Measurements from ENCODE around the gene LIN37. TPM values are rescaled to one million over a fixed set of nuclear protein-coding genes. Genes with fewer than 3 reads are reported as not detected.
A peak's percentile ranks its signal among the peaks of the same experiment; 100 is the strongest.

LIN37 gene
- total RNA-seq, 1 donor, result 9.0 TPM

GRCh38 chr19:35719402-35720162 is 28.8 kb upstream of the LIN37 start:
- H3K4me3 ChIP-seq (ENCODE audit: insufficient read depth, low read length), result peak overlapping the region; percentile 90
- H2AFZ ChIP-seq (ENCODE audit: low read length), result no peak overlapping the region
- peak overlapping the region; percentile 84 for H3K4me2 ChIP-seq (ENCODE audit: insufficient read depth, low read length)
- H4K20me1 ChIP-seq (ENCODE audit: insufficient read depth, low read length), result peaks cover 25% of the 10 kb centered on the region
- H3K79me2 ChIP-seq (ENCODE audit: insufficient read depth, low read length), result peaks cover 50% of the 10 kb centered on the region
- DNase-seq (ENCODE audit: insufficient read length, low spot score, missing footprints), result peak; percentile 85
- no peaks in the 10 kb centered on the region for H3K9me3 ChIP-seq (ENCODE audit: low read depth, low read length)
- no peak for TF ChIP-seq CTCF (IDR thresholded peaks at IDR 0.05; ENCODE audit: extremely low read depth, low read depth, low read length)
- H3K4me1 ChIP-seq (ENCODE audit: insufficient read depth, low read length), result peaks cover 17% of the 10 kb centered on the region
- no peak overlapping the region for H3K27ac ChIP-seq (ENCODE audit: low read depth, low read length)
- H3K27me3 ChIP-seq (ENCODE audit: insufficient read depth, low read length), result no peaks in the 10 kb centered on the region
- peaks cover 37% of the 10 kb centered on the region for H3K36me3 ChIP-seq (ENCODE audit: insufficient read depth, low read length)

- Histone ChIP-seq H3K36me3 (ENCODE audit: insufficient read depth, low read length) (peaks cover 43% of the 10 kb centered on the region), H3K4me1 (ENCODE audit: insufficient read depth, low read length) (peaks cover 17% of the 10 kb centered on the region), H4K20me1 (ENCODE audit: insufficient read depth, low read length) (peaks cover 25% of the 10 kb centered on the region), H3K79me2 (ENCODE audit: insufficient read depth, low read length) (peaks cover 50% of the 10 kb centered on the region), H3K4me2 (ENCODE audit: insufficient read depth, low read length) (no peak overlapping the region), H2AFZ (ENCODE audit: low read length) (no peak overlapping the region), H3K27ac (ENCODE audit: low read depth, low read length) (no peak overlapping the region), H3K9me3 (ENCODE audit: low read depth, low read length) (no peaks in the 10 kb centered on the region), H3K27me3 (ENCODE audit: insufficient read depth, low read length) (no peaks in the 10 kb centered on the region), H3K4me3 (ENCODE audit: insufficient read depth, low read length) (no peak overlapping the region)
- DNase-seq (ENCODE audit: insufficient read length, low spot score, missing footprints), result peak; percentile 72
- no peak for TF ChIP-seq CTCF (IDR thresholded peaks at IDR 0.05; ENCODE audit: extremely low read depth, low read depth, low read length)
Observed at GRCh38 chr19:35720163-35720524, 28.2 kb upstream of the LIN37 start.

GRCh38 chr19:35720648-35721047 is 27.7 kb upstream of the LIN37 start:
- Histone ChIP-seq H3K36me3 (ENCODE audit: insufficient read depth, low read length) (peaks cover 48% of the 10 kb centered on the region), H3K4me2 (ENCODE audit: insufficient read depth, low read length) (no peak overlapping the region), H3K4me3 (ENCODE audit: insufficient read depth, low read length) (no peak overlapping the region), H2AFZ (ENCODE audit: low read length) (no peak overlapping the region), H3K27ac (ENCODE audit: low read depth, low read length) (no peak overlapping the region), H3K9me3 (ENCODE audit: low read depth, low read length) (no peaks in the 10 kb centered on the region), H3K27me3 (ENCODE audit: insufficient read depth, low read length) (no peaks in the 10 kb centered on the region), H3K4me1 (ENCODE audit: insufficient read depth, low read length) (peaks cover 16% of the 10 kb centered on the region), H3K79me2 (ENCODE audit: insufficient read depth, low read length) (peaks cover 49% of the 10 kb centered on the region), H4K20me1 (ENCODE audit: insufficient read depth, low read length) (peaks cover 25% of the 10 kb centered on the region)
- no peak for TF ChIP-seq CTCF (IDR thresholded peaks at IDR 0.05; ENCODE audit: extremely low read depth, low read depth, low read length)
- peak; percentile 80 for DNase-seq (ENCODE audit: insufficient read length, low spot score, missing footprints)

GRCh38 chr19:35721374-35721773 is 27.0 kb upstream of the LIN37 start:
- no peak for DNase-seq (ENCODE audit: insufficient read length, low spot score, missing footprints)
- H3K27ac ChIP-seq (ENCODE audit: low read depth, low read length), result no peak overlapping the region
- H4K20me1 ChIP-seq (ENCODE audit: insufficient read depth, low read length), result peaks cover 25% of the 10 kb centered on the region
- peaks cover 55% of the 10 kb centered on the region for H3K36me3 ChIP-seq (ENCODE audit: insufficient read depth, low read length)
- TF ChIP-seq CTCF (IDR thresholded peaks at IDR 0.05; ENCODE audit: extremely low read depth, low read depth, low read length), result no peak
- no peak overlapping the region for H3K4me3 ChIP-seq (ENCODE audit: insufficient read depth, low read length)
- H3K79me2 ChIP-seq (ENCODE audit: insufficient read depth, low read length), result peaks cover 46% of the 10 kb centered on the region
- no peak overlapping the region for H2AFZ ChIP-seq (ENCODE audit: low read length)
- peaks cover 9% of the 10 kb centered on the region for H3K4me1 ChIP-seq (ENCODE audit: insufficient read depth, low read length)
- H3K27me3 ChIP-seq (ENCODE audit: insufficient read depth, low read length), result no peaks in the 10 kb centered on the region
- H3K9me3 ChIP-seq (ENCODE audit: low read depth, low read length), result no peaks in the 10 kb centered on the region
- H3K4me2 ChIP-seq (ENCODE audit: insufficient read depth, low read length), result no peak overlapping the region
